ENCODE measurements around the gene ALDH1L1. TPM values are rescaled to one million over a fixed set of nuclear protein-coding genes. Genes with fewer than 3 reads are reported as not detected.

ALDH1L1 gene
- total RNA-seq, 1 experiment from 2014 or later = not detected

DNA sequence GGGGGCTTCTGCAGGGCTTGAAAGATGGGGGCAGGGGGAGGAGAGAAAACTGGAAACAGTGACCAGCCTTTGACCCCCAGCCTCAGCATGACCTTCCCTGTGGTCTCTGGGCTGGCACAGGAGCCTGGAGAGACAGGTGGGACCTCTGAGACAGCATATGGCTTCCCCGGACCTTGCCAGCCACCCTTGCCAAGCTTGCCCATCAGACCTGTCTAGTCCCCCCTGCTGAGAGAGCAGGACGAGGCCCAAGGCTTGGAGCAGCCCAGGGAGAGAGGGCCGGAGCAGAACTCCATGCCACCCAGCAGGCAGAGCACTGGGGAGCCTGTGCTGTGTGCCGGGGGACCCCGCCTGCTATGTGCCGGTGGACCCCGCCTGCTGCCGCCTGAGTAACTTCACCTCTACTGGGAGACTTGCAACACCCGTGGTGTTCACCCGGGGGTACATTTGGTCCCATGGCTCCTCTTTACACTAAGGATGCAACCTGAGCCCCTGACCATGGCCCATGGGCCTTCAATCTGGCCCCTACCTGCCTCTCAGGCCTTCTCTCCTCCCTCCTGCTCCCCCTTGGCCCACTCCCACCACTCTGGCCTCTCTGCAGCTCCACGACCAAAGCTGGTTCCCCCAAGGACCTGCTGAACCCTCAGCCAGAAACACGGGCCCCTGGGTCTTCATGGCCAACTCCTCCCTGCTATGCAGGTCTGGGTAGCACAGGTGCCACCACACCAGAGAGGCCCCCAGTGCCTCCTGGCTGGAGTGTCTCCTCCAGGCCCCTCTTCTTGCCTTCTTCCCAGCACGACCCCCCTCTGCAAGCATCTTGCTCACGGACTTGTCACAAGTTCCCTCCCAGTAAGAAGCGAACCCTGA lies 75.4 kb downstream of the ALDH1L1 start:
- no peak for DNase-seq
- Histone ChIP-seq H3K27me3 (ENCODE audit: low read length) (no peaks in the 10 kb centered on the region), H3K9me3 (ENCODE audit: low read length) (no peaks in the 10 kb centered on the region), H3K36me3 (ENCODE audit: low read depth, low read length) (no peaks in the 10 kb centered on the region), H3K4me3 (ENCODE audit: low read length) (no peak overlapping the region), H2AFZ (ENCODE audit: low read length) (no peak overlapping the region), H3F3A (ENCODE audit: low read length, unreplicated experiment) (no peaks in the 10 kb centered on the region), H3K4me2 (ENCODE audit: low read length) (no peak overlapping the region), H3K79me2 (ENCODE audit: low read length) (no peaks in the 10 kb centered on the region), H3K4me1 (ENCODE audit: insufficient read depth, low read length) (no peaks in the 10 kb centered on the region), H3K9ac (ENCODE audit: low read length) (no peak overlapping the region), H3K27ac (ENCODE audit: low read length) (no peak overlapping the region), H4K20me1 (ENCODE audit: low read length) (no peaks in the 10 kb centered on the region), H3K9me2 (replicated peaks; ENCODE audit: low read length) (no peaks in the 10 kb centered on the region)
- intact Hi-C loops (cut with micrococcal nuclease) = no loop called here
- POLR2A ChIA-PET (ENCODE audit: unreplicated experiment) = no interaction called here
- ATAC-seq = no peak
- CTCF ChIA-PET = no interaction called here
- TF ChIP-seq EZH2 (IDR thresholded peaks at IDR 0.05; ENCODE audit: low read length, unreplicated experiment) (no peak), EZH2phosphoT487 (IDR thresholded peaks at IDR 0.05; ENCODE audit: borderline replicate concordance, low read length) (no peak), CTCF (conservative IDR thresholded peaks at IDR 0.05; ENCODE audit: low read depth, low read length) (no peak)
- BruUV-seq (replicated peaks) = no TSS peak

- Histone ChIP-seq H3F3A (ENCODE audit: low read length, unreplicated experiment) (no peaks in the 10 kb centered on the region), H3K27me3 (ENCODE audit: low read length) (no peaks in the 10 kb centered on the region), H3K9ac (ENCODE audit: low read length) (no peak overlapping the region), H3K4me3 (ENCODE audit: low read length) (no peak overlapping the region), H4K20me1 (ENCODE audit: low read length) (no peaks in the 10 kb centered on the region), H3K9me2 (replicated peaks; ENCODE audit: low read length) (no peaks in the 10 kb centered on the region), H3K9me3 (ENCODE audit: low read length) (no peaks in the 10 kb centered on the region), H3K4me2 (ENCODE audit: low read length) (no peak overlapping the region), H3K79me2 (ENCODE audit: low read length) (no peaks in the 10 kb centered on the region), H3K27ac (ENCODE audit: low read length) (no peak overlapping the region), H3K36me3 (ENCODE audit: low read depth, low read length) (no peaks in the 10 kb centered on the region), H2AFZ (ENCODE audit: low read length) (no peak overlapping the region), H3K4me1 (ENCODE audit: insufficient read depth, low read length) (no peaks in the 10 kb centered on the region)
- DNase-seq = no peak
- CTCF ChIA-PET = no interaction called here
- TF ChIP-seq EZH2phosphoT487 (IDR thresholded peaks at IDR 0.05; ENCODE audit: borderline replicate concordance, low read length) (no peak), EZH2 (IDR thresholded peaks at IDR 0.05; ENCODE audit: low read length, unreplicated experiment) (no peak)
- POLR2A ChIA-PET (ENCODE audit: unreplicated experiment) = no interaction called here
- intact Hi-C loops (cut with micrococcal nuclease) = no loop called here
- no TSS peak for BruUV-seq (replicated peaks)
- ATAC-seq = no peak
Observed at GRCh38 chr3:126104028-126104635, 76.3 kb downstream of the ALDH1L1 start.

DNA sequence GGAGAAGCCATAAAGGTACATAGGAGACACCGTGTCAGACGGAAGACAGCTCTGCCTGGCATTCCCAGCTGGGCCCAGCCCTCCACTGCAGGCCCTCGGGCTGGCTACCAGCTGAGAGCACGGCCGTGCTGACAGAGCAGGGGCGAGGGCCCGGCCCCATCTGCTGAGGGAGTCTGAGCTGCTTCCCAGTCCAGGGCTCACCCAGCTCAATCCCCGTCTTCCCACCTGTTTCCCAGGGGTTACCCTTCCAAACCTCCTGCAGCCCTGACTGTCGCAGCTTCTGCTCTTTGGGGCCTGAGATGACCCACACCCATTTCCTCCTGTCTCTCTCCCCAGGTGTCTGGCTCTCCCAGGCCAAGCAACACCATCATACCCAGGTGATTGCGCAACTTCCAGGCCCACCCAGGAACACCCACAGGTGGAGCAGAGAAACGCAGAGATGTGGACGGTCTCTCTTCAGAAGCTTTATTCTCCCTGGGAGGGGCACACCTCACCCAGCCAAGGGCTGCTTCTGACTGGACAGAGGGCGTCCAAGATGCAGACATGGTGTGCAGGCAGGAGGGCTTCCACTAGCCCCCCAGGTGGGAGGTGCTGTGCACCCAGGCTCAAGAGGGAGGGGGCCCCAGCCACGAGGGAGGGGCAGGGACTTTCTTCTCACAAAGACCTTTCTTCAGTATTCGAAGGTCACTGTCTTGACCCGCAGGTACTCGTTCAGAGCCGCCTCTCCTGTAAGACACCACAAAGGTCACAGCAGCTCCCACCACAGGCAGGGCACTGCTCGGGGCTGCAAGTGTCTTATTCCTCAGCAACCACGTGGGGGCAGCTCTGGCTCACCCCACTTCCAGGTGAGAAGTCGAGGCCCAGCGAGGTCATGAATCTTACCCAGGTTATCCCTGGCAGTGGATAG lies 77.0 kb downstream of the ALDH1L1 start:
- Histone ChIP-seq H3K36me3 (ENCODE audit: low read depth, low read length) (no peaks in the 10 kb centered on the region), H3K9me2 (replicated peaks; ENCODE audit: low read length) (no peaks in the 10 kb centered on the region), H3K9me3 (ENCODE audit: low read length) (no peaks in the 10 kb centered on the region), H3K4me1 (ENCODE audit: insufficient read depth, low read length) (no peaks in the 10 kb centered on the region), H3K27me3 (ENCODE audit: low read length) (no peaks in the 10 kb centered on the region), H4K20me1 (ENCODE audit: low read length) (no peaks in the 10 kb centered on the region), H3K27ac (ENCODE audit: low read length) (no peak overlapping the region), H3K4me3 (ENCODE audit: low read length) (no peak overlapping the region), H3F3A (ENCODE audit: low read length, unreplicated experiment) (no peaks in the 10 kb centered on the region), H2AFZ (ENCODE audit: low read length) (no peak overlapping the region), H3K79me2 (ENCODE audit: low read length) (no peaks in the 10 kb centered on the region), H3K9ac (ENCODE audit: low read length) (no peak overlapping the region), H3K4me2 (ENCODE audit: low read length) (no peak overlapping the region)
- no peak for TF ChIP-seq EZH2 (IDR thresholded peaks at IDR 0.05; ENCODE audit: low read length, unreplicated experiment)
- no peak for TF ChIP-seq CTCF (conservative IDR thresholded peaks at IDR 0.05; ENCODE audit: low read depth, low read length)
- TF ChIP-seq EZH2phosphoT487 (IDR thresholded peaks at IDR 0.05; ENCODE audit: borderline replicate concordance, low read length) = no peak
- DNase-seq = no peak
- ATAC-seq = no peak
- BruUV-seq (replicated peaks) = no TSS peak
- intact Hi-C loops (cut with micrococcal nuclease) = no loop called here
- POLR2A ChIA-PET (ENCODE audit: unreplicated experiment) = no interaction called here
- CTCF ChIA-PET = no interaction called here

Data from PC-3 (cell line).